Panc1 (cell line): ENCODE measurements around the gene KYNU. TPM values are rescaled to one million over a fixed set of nuclear protein-coding genes. Genes with fewer than 3 reads are reported as not detected.

Experiments
- ATAC-seq: fragments of 200-7000 bp; cut with Tn5 transposase; 2 replicates; pipeline ENCODE4 v1.9.1; 2020; ENCODE audit warnings: mild to moderate bottlenecking, moderate library complexity
- BruUV-seq: library from RNA; stranded (reverse); fragments of 400-500 nt; replicated peaks from 2 replicates; lab custom pipeline; 2021; lab: Mats Ljungman, UMichigan
- CTCF ChIA-PET: fragments of 300-600 bp; sonication (Branson Sonifier 250); formaldehyde crosslinking; loops from one replicate; lab custom pipeline; 2022; ENCODE audit warnings: antibody characterized with exemption; lab: Charles Lee
- POLR2A ChIA-PET: fragments of 300-600 bp; sonication (Branson Sonifier 250); formaldehyde crosslinking; loops from one replicate; lab custom pipeline; 2022; ENCODE audit warnings: antibody characterized with exemption; lab: Charles Lee
- DNase-seq: peaks from one replicate; pipeline ENCODE4 v3.0.0-alpha.2; 2010; ENCODE audit warnings: low read depth, low spot score
- H3K27ac ChIP-seq: 2 replicates; pipeline ENCODE4 v1.5.1; 2011; ENCODE audit warnings: mild to moderate bottlenecking, low read length, inconsistent platforms
- H3K27me3 ChIP-seq: fragments of 200-500 bp; sonication (Bioruptor generic); 2 replicates; pipeline ENCODE4 v1.6.0; 2014; ENCODE audit warnings: low read length, inconsistent platforms; ENCODE audit not compliant: control insufficient read depth, insufficient read depth
- H3K36me3 ChIP-seq: fragments of 200-500 bp; sonication (Bioruptor generic); 2 replicates; pipeline ENCODE4 v1.5.1; 2014; ENCODE audit warnings: inconsistent platforms, mild to moderate bottlenecking, low read length, moderate library complexity; ENCODE audit not compliant: control insufficient read depth, insufficient read depth
- H3K4me1 ChIP-seq: 2 replicates; pipeline ENCODE4 v1.5.1; 2011; ENCODE audit warnings: inconsistent platforms, mild to moderate bottlenecking, low read length, moderate library complexity; ENCODE audit not compliant: control insufficient read depth, insufficient read depth
- H3K4me3 ChIP-seq, 2 experiments: 2 replicates each; pipeline ENCODE4 v1.5.1; 2011 to 2012; ENCODE audit warnings: low read depth in 2 of 2, low read length in 2 of 2, mild to moderate bottlenecking in 2 of 2, inconsistent platforms in 1 of 2, moderate library complexity in 1 of 2
- H3K9me3 ChIP-seq: fragments of 200-500 bp; sonication (Bioruptor generic); 2 replicates; pipeline ENCODE4 v1.5.1; 2014; ENCODE audit warnings: low read depth, mild to moderate bottlenecking, inconsistent platforms, low read length, moderate library complexity; ENCODE audit not compliant: control insufficient read depth, insufficient read depth
- CTCF ChIP-seq: fragments of 450-650 bp; IDR thresholded peaks from 2 replicates; pipeline ENCODE4 v1.5.1; 2017; ENCODE audit warnings: mild to moderate bottlenecking
- POLR2AphosphoS5 ChIP-seq: IDR thresholded peaks from 2 replicates; pipeline ENCODE4 v1.6.1; 2012; ENCODE audit warnings: mild to moderate bottlenecking, low read depth, low read length, moderate library complexity
- REST ChIP-seq, 2 experiments: IDR thresholded peaks; 2 replicates each; pipeline ENCODE4 v1.6.1; 2011 to 2012; ENCODE audit warnings: low read depth in 2 of 2, control low read depth in 1 of 2, low read length in 1 of 2, mild to moderate bottlenecking in 1 of 2, moderate library complexity in 1 of 2; ENCODE audit not compliant: insufficient read depth in 1 of 2
- SIN3A ChIP-seq: IDR thresholded peaks from 2 replicates; pipeline ENCODE4 v1.6.1; 2012; ENCODE audit warnings: low read depth, mild to moderate bottlenecking, low read length, moderate library complexity, borderline replicate concordance; ENCODE audit not compliant: insufficient read depth
- TCF7L2 ChIP-seq: IDR thresholded peaks from 2 replicates; pipeline ENCODE4 v1.6.1; 2011; ENCODE audit warnings: mild to moderate bottlenecking, low read depth, low read length, inconsistent platforms
- in situ Hi-C: cut with HindIII; loops from 2 replicates; pipeline ENCODE4 v1.10.0; 2016; ENCODE audit warnings: low sequenced_read_pairs, low pct_unique_long_range_greater_than_20kb
- intact Hi-C: fragments of 100-400 bp; cut with micrococcal nuclease; formaldehyde crosslinking; loops from one replicate; pipeline ENCODE4 v1.10.0; 2022; ENCODE audit not compliant: unreplicated experiment
- total RNA-seq: library from RNA; stranded (reverse); gene quantifications from one replicate; pipeline ENCODE4 v1.2.1, GENCODE V29; 2021; ENCODE audit not compliant: unreplicated experiment

KYNU gene
- total RNA-seq, 1 experiment from 2014 or later: not detected

- CTCF ChIA-PET: no interaction called here
- POLR2A ChIA-PET: no interaction called here
- intact Hi-C loops: no loop called here
Observed at GRCh38 chr2:142940606-142941223, 63.3 kb downstream of the KYNU start.

GRCh38 chr2:142942690-142943089 is 65.2 kb downstream of the KYNU start:
- no peaks in the 10 kb centered on the region for H3K27me3 ChIP-seq
- ChIA-PET POLR2A (no interaction called here), CTCF (no interaction called here)
- H3K9me3 ChIP-seq: no peaks in the 10 kb centered on the region
- H3K27ac ChIP-seq: peak overlapping the region; percentile 81; the same call in 1 of the 2 replicates
- H3K36me3 ChIP-seq: no peaks in the 10 kb centered on the region
- intact Hi-C loops (no loop called here), in situ Hi-C loops (no loop called here)
- DNase-seq (no peak), ATAC-seq (no peak)
- H3K4me1 ChIP-seq: peaks cover 8% of the 10 kb centered on the region; the same call in 1 of the 2 replicates
- no TSS peak for BruUV-seq
- H3K4me3 ChIP-seq: no peak overlapping the region
- no peak for TF ChIP-seq SIN3A
- TF ChIP-seq REST (IDR thresholded peaks at IDR 0.05; ENCODE audit: insufficient read depth in 1 of 2, low read depth in 2 of 2, low read length in 1 of 2): no peak
- TF ChIP-seq POLR2AphosphoS5: no peak
- no peak for TF ChIP-seq TCF7L2
- TF ChIP-seq CTCF: no peak

More at GRCh38 chr2:142940606-142941223, 63.3 kb downstream of the KYNU start:
- BruUV-seq: no TSS peak
- ATAC-seq: no peak
- H3K9me3 ChIP-seq: no peaks in the 10 kb centered on the region
- in situ Hi-C loops: no loop called here
- no peaks in the 10 kb centered on the region for H3K36me3 ChIP-seq
- TF ChIP-seq TCF7L2 (no peak), SIN3A (no peak), POLR2AphosphoS5 (no peak), CTCF (no peak), REST (IDR thresholded peaks at IDR 0.05; ENCODE audit: insufficient read depth in 1 of 2, low read depth in 2 of 2, low read length in 1 of 2) (no peak)
- H3K27ac ChIP-seq: peak overlapping the region; percentile 37; the same call in 1 of the 2 replicates
- DNase-seq: no peak
- no peaks in the 10 kb centered on the region for H3K27me3 ChIP-seq
- peaks cover 8% of the 10 kb centered on the region; the same call in 1 of the 2 replicates for H3K4me1 ChIP-seq
- H3K4me3 ChIP-seq: no peak overlapping the region
